ENCODE measurements around the gene WNT10A. TPM values are rescaled to one million over a fixed set of nuclear protein-coding genes. Genes with fewer than 3 reads are reported as not detected.

The WNT10A gene
- total RNA-seq, 1 experiment from 2014 or later: 0.47 TPM

DNA sequence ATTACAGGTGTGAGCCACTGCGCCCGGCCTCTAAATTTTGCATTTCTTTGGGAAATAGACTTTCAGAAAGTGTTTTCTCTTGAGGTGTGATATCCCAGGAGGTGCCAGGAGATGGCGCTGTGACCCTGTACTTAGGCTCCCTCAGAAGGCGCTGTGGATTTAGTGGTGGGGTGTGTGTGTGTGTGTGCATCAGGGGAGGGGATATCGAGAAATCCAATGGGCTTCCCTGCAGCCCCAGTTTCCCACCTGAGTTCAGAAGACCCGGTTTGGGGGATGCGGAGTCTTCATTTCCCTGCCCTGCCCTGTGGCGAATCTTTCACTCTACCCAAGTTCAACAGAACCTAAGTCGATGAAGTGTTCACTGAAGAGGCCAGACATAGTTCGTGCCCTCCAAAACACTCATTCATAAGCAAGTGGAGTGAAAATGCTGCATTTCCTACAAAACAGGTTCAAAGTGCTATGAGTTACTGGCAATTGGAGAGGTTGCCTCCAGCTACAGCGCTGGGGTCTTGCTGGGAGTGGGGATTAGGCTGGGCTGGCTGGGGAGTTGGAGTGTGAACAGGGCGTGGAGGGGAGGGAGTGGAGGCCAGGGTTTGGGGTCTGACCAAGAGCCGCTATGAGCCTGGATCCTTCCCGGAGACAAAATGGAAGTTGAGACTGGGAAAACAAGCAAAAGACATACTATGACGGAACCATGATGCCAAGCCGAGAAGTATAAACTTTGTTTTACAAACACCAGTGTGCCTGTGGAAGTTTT lies 27.6 kb upstream of the WNT10A start:
- Histone ChIP-seq H3K27ac (ENCODE audit: low read depth, low read length, poor library complexity, severe bottlenecking) (no peak overlapping the region), H3K36me3 (ENCODE audit: insufficient read depth, low read length, poor library complexity, severe bottlenecking) (no peaks in the 10 kb centered on the region), H3K27me3 (replicated peaks; ENCODE audit: insufficient read depth, low read depth, low read length, poor library complexity) (peaks cover 2% of the 10 kb centered on the region), H3K4me3 (ENCODE audit: low read depth, low read length, poor library complexity, severe bottlenecking) (no peak overlapping the region), H3K9me3 (ENCODE audit: low read depth, low read length, poor library complexity, severe bottlenecking) (no peaks in the 10 kb centered on the region), H3K4me1 (ENCODE audit: insufficient read depth, low read length, poor library complexity, severe bottlenecking) (peaks cover 5% of the 10 kb centered on the region)
- no TSS peak for BruUV-seq (replicated peaks)
- ChIA-PET CTCF (interaction anchor here (0.8 kb wide), 1 partner anchor 302 kb away, joined by 3 read pairs; no protein-coding TSS in a partner anchor), POLR2A (ENCODE audit: low non-redundant PET) (no interaction called here)
- intact Hi-C loops (cut with micrococcal nuclease; ENCODE audit: unreplicated experiment): loop anchor here (2.0 to 10.0 kb wide), 4 partner anchors 46 to 442 kb away; no protein-coding TSS in a partner anchor
- peak; percentile 77 for DNase-seq (ENCODE audit: low spot score)
- no peak for TF ChIP-seq EZH2 (IDR thresholded peaks at IDR 0.05; ENCODE audit: borderline replicate concordance, low read depth, low read length, poor library complexity, severe bottlenecking)
- TF ChIP-seq CTCF (conservative IDR thresholded peaks at IDR 0.05; ENCODE audit: low read depth, low read length): peak; percentile 82

DNA sequence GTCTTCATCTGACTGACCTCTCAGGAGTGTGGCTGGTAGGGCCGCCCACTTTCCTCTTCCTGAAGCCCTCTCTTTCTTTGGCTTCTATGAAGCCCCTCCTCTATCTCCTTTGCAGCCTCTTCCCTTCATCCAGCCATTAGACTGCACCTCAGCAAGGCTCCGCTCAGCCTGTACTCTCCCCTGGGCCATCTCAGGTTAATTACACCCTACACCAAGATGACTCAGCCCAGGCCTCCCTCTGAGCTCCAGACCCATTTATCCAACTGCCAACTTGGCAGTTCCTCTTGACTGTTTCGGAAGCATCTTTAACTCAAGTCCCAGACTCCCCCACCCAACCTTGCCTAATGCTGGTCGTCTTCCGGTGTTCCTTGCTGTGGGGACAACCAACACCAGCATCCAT lies 26.9 kb upstream of the WNT10A start:
- POLR2A ChIA-PET (ENCODE audit: low non-redundant PET): no interaction called here
- H3K27me3 ChIP-seq (replicated peaks; ENCODE audit: insufficient read depth, low read depth, low read length, poor library complexity): peaks cover 9% of the 10 kb centered on the region
- CTCF ChIA-PET: no interaction called here

DNA sequence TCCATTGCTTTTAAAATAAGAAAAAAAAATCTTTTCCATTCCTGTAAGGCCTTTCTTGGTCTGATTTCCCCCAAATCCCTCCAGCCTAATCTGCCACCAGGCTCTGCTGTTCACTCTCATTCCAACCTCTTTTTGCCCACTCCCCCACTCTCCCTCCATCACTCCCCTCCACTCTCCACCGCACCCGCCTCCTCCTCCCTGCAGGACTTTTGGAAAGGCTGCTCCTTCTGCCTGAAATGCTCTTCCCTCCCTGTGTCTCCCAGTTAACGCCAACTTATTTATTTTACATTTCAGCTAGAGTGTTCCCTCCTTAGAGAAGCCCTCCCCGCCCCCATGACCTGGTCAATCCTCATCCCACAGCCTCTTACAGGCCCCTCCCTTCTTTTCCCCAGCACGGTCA lies 25.8 kb upstream of the WNT10A start:
- Histone ChIP-seq H3K4me3 (ENCODE audit: low read depth, low read length, poor library complexity, severe bottlenecking) (no peak overlapping the region), H3K27me3 (replicated peaks; ENCODE audit: insufficient read depth, low read depth, low read length, poor library complexity) (peaks cover 16% of the 10 kb centered on the region), H3K4me1 (ENCODE audit: insufficient read depth, low read length, poor library complexity, severe bottlenecking) (peaks cover 5% of the 10 kb centered on the region), H3K27ac (ENCODE audit: low read depth, low read length, poor library complexity, severe bottlenecking) (no peak overlapping the region), H3K9me3 (ENCODE audit: low read depth, low read length, poor library complexity, severe bottlenecking) (no peaks in the 10 kb centered on the region), H3K36me3 (ENCODE audit: insufficient read depth, low read length, poor library complexity, severe bottlenecking) (no peaks in the 10 kb centered on the region)
- DNase-seq (ENCODE audit: low spot score): no peak
- TF ChIP-seq CTCF (conservative IDR thresholded peaks at IDR 0.05; ENCODE audit: low read depth, low read length) (no peak), EZH2 (IDR thresholded peaks at IDR 0.05; ENCODE audit: borderline replicate concordance, low read depth, low read length, poor library complexity, severe bottlenecking) (no peak)
- POLR2A ChIA-PET (ENCODE audit: low non-redundant PET): no interaction called here
- intact Hi-C loops (cut with micrococcal nuclease; ENCODE audit: unreplicated experiment): loop anchor here (5.0 to 10.0 kb wide), 3 partner anchors 127 to 440 kb away; no protein-coding TSS in a partner anchor
- BruUV-seq (replicated peaks): no TSS peak
- CTCF ChIA-PET: no interaction called here

More for the DNA sequence above, 26.9 kb upstream of the WNT10A start:
- no TSS peak for BruUV-seq (replicated peaks)
- no peak for TF ChIP-seq EZH2 (IDR thresholded peaks at IDR 0.05; ENCODE audit: borderline replicate concordance, low read depth, low read length, poor library complexity, severe bottlenecking)
- Histone ChIP-seq H3K36me3 (ENCODE audit: insufficient read depth, low read length, poor library complexity, severe bottlenecking) (no peaks in the 10 kb centered on the region), H3K4me1 (ENCODE audit: insufficient read depth, low read length, poor library complexity, severe bottlenecking) (peaks cover 5% of the 10 kb centered on the region), H3K4me3 (ENCODE audit: low read depth, low read length, poor library complexity, severe bottlenecking) (no peak overlapping the region), H3K27ac (ENCODE audit: low read depth, low read length, poor library complexity, severe bottlenecking) (no peak overlapping the region), H3K9me3 (ENCODE audit: low read depth, low read length, poor library complexity, severe bottlenecking) (no peaks in the 10 kb centered on the region)
- DNase-seq (ENCODE audit: low spot score): no peak
- intact Hi-C loops (cut with micrococcal nuclease; ENCODE audit: unreplicated experiment): loop anchor here (2.0 to 10.0 kb wide), 4 partner anchors 45 to 441 kb away; no protein-coding TSS in a partner anchor

All from A673 (cell line).